GM21447 (cell line): ENCODE results near the gene HMGXB4.

Experiments
- ATAC-seq: cut with Tn5 transposase; IDR thresholded peaks from one replicate; pipeline ENCODE4 v1.9.1; 2021; ENCODE audit not compliant: unreplicated experiment

The HMGXB4 gene

GRCh38 chr22:35326854-35327562 is 69.7 kb downstream of the HMGXB4 start:
- ATAC-seq = no peak

- no peak for ATAC-seq
These were observed 70.6 kb downstream of the HMGXB4 start for GRCh38 chr22:35327690-35328471.

GRCh38 chr22:35328472-35328885 is 71.2 kb downstream of the HMGXB4 start:
- ATAC-seq = no peak

- ATAC-seq = no peak
These were observed 72.0 kb downstream of the HMGXB4 start for GRCh38 chr22:35329114-35329847.

GRCh38 chr22:35330258-35330861 is 73.1 kb downstream of the HMGXB4 start:
- no peak for ATAC-seq

- no peak for ATAC-seq
These were observed 75.0 kb downstream of the HMGXB4 start for GRCh38 chr22:35332278-35332677.

GRCh38 chr22:35333220-35333619 is 75.9 kb downstream of the HMGXB4 start:
- ATAC-seq = no peak

GRCh38 chr22:35334004-35334403 is 76.7 kb downstream of the HMGXB4 start:
- ATAC-seq = no peak

GRCh38 chr22:35335468-35335867 is 78.2 kb downstream of the HMGXB4 start:
- no peak for ATAC-seq

GRCh38 chr22:35335936-35336781 is 78.9 kb downstream of the HMGXB4 start:
- no peak for ATAC-seq

GRCh38 chr22:35337932-35338331 is 80.6 kb downstream of the HMGXB4 start:
- no peak for ATAC-seq

- no peak for ATAC-seq
These were observed 84.0 kb downstream of the HMGXB4 start for GRCh38 chr22:35341090-35341874.

- ATAC-seq = no peak
These were observed 85.1 kb downstream of the HMGXB4 start for GRCh38 chr22:35342390-35342789.

GRCh38 chr22:35343664-35344550 is 86.6 kb downstream of the HMGXB4 start:
- ATAC-seq = no peak

- ATAC-seq = no peak
These were observed 87.8 kb downstream of the HMGXB4 start for GRCh38 chr22:35344956-35345690.
